GM21423 (cell line): Measurements from ENCODE around the gene BEGAIN.

Experiments
- ATAC-seq: cut with Tn5 transposase; IDR thresholded peaks from one replicate; pipeline ENCODE4 v1.9.1; 2021; ENCODE audit warnings: mild to moderate bottlenecking, moderate library complexity; ENCODE audit not compliant: unreplicated experiment

Gene BEGAIN

DNA sequence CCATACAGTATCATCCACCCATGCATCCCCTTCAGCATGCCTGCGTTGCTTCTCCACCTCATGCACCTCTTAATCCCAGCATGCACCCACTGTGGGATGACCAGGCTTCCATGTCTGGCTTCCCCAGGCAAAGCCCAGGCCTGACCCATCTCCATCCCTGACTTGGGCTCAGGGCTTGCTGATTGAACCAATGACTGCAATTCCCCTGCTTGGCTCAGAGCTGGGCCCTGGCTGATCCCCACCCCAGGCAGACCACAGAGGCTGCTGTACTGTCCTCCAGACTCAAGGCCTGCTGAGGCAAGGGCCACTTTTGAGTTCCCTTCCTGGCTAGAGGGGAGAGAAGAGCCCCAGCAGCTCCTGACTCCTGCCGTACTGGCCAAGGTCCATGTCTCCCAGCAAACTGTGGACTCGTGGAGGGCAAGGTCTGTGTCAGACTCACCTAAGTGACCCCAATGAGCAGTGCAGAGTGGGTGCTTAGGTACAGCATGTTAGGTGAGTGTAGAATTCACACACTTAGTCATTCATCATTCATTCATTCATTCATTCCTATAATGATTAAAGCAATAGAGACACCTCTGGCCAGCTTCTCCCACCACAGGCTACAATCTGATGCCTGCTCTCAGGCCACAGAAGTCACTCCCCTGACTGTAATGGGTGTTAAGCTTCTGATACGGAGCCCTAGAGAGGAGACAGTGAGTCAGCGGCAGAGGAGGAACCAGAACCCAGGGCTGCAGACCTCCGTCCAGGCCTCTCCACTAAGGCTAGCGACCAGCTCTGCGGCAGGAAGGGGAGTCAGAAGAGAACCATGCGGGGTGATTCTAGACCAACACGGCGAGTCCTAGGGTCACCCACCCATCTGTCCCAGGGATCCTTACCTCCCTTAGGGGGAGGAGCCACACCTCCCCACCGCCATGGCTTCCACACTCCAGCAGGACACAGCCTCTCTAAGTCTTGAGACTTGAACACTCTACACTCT is 2.9 kb downstream of the BEGAIN start:
- ATAC-seq, result no peak

DNA sequence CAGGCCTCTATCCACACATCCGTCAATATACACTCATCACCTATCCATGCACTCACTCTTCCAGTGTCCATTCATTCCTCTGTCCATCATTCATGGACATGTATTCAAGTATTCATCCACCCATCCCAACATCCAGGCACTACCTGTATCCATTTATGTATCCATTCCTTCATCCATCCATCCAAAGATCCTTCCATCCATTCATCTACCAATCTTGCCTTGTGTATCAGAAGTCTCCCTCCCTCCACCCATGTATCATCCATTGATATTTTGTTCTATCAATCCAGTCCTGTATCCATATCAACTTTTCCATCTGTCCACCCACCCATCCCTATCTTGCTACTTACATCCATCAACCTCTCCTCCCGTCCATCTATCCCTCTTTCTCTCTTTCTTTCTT is 4.0 kb downstream of the BEGAIN start:
- ATAC-seq, result no peak

DNA sequence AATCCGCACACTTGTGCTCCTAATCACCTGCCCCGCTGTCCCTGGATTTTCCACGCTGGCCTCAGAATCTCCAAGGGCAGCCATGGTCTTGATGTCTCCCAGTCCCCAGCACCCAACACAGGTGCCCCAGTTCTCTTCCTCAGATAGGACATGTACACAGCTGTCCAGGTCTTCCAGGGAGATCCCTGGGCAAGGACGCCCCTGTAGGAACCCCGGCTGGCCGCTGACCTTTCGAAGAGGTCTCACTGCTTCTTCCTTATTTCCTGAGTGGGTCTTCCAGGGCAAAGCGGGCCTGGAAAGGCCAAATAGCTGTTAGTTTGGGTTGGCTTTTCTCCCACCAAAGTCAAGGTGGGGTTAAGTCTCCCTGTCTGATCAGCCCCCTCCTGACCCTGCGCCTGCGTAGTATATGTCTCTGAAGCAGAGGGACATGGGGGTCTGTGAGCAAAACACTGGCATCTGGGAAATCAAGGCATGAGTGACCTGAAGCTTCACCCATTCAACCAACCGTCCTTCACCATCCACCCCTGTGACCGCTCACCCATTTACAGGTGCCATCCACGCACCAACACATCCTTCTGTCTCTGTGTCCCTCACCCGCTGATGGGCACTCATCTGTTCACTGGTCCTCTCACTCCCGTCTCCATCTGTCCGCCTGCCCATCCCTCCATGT is 4.6 kb downstream of the BEGAIN start:
- ATAC-seq, result no peak

DNA sequence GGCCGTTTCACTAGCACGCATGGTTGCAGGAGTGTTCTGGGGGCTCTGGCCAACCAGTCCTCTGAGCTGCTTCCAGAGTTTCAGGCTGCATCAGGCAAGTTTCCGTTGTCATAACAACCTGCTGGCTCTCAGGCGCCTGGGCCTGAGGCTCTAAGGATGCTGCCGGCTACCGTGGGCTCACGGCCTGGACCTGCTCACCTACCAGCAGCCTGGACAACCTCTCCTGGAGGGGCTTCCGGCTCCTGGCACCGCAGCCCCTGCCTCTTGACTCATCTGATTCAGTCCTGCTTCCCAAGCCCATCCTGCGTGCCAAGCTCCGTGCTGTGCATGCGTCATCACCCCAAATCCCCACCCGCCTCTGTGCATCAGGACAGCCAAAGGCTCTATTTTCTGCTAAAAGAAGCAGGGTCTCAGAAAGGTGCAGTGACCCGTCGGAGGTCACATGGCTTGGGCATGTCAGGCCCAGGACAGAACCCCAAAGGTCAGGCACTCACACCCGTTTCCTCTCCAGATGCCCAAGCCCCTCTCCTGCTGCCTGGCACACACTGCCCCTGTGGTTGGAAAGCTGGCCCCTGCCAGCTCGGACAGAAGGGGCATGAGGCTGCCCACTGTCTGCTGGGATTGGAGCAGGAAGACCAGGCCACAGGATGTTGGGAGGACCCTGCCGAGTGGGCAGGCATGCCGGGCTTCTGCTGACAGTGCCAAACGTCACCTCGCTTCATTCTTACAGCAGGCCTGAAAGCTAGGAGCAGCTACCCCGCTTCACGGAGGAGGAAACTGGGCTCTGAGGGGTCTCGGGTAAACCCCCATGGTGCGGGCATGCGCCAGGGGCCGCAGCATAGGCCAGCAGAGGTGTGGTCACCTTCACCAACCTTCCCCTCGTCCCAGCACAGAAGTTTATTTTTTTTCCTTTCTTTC is 5.7 kb downstream of the BEGAIN start:
- no peak for ATAC-seq

GRCh38 chr14:100580316-100581227 is 6.6 kb downstream of the BEGAIN start:
- no peak for ATAC-seq

- no peak for ATAC-seq
Measured at GRCh38 chr14:100578552-100578951, 8.7 kb downstream of the BEGAIN start.

DNA sequence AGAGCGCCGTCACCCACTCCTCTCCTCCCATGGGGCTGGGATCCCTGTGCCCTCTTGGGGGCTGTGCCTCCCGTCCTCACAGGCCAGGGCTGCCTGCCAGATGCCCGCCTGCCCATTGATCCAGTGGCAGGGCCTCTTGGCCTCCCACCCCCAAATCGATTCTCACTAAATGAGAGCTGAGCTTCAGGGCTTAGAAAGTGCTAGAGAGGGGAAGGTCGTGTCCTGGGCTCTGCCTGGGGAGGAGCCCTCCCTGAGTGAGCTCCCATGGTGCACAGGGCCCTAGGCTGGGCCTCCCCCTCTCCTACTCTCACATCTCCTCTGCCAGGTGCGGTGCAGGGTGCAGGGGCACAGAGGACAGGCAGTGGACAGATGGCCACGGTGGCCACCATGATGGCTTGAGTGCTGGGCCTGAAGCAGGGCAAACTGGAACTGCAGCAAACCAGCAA is 9.2 kb downstream of the BEGAIN start:
- ATAC-seq, result no peak

DNA sequence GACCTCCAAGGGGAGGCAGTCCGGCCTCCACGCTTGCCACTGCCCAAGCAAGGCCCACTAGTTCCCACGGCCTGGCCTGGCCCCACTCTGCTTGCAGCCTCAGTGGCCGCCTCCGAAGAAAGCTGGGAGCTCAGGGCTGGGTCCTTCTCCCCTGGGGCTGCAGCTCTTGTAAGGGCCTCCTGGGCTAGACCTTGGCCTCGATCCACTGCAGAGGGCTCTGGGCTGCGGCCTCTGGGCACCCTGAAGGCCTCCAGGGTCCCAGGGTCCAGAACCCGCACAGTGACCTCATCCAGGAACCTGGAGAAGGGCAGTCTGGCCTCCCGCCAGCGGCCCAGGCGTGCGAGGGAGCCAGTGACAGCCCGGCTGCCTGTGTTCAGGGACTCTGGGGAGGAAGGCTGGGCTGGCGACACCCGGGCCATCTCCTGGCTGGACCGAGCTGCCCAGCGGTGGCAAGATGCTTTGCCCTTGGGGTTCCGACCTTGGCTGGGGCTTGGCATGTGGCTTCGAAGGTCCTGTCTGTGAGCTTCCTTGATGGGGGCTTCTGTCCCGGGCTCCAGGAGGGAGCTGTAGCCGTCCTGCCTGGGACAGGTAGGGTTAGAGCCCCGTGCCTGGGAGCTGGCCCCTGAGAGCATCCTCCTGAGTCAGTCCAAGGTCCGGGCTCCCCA is 9.8 kb downstream of the BEGAIN start:
- no peak for ATAC-seq

DNA sequence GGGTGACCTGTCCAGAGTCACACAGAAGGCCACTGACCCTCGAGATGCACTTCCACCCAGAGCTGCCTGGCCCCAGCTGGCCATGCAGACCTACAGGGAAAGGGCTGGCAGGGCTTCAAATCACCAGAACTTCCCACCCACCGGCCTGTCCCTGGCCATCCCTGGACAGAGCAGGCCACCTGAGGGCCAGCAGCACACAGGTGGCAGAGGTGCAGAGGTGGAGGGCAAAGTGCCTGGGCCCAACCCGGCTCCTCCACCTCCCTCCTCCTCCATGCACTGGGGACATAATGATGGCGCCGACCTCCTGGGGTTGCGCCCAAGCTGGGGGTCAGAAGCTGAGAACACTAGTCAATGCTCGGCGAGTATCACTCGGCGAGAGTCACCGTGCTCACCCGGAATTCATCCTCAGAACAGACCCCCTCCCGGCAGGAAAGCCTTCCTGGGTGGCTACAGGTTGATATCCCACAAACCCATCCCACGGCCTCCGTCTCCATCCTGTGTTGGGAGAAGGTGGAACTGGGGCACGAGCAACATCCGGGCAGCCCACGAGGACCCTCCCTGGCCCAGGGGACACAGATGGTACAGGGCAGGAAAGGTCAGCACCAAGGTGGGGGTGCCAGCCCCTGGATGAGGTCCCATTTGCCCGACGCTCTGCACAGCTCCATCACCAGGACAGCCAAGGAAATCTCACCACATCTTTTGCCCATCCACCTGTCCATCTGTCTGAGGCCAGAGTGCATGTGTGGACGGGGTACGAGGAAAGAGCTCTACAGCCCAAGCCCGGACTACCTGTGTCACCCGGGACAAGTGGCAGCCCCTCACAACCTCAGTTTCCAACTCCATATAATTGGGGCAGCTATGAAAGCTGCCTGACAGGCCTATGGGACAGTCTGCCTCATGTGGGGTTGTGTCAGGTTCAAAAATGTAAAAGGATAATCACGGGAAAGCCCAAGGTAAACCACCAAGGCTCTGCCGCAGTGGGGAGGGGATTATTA is 10.8 kb downstream of the BEGAIN start:
- no peak for ATAC-seq

DNA sequence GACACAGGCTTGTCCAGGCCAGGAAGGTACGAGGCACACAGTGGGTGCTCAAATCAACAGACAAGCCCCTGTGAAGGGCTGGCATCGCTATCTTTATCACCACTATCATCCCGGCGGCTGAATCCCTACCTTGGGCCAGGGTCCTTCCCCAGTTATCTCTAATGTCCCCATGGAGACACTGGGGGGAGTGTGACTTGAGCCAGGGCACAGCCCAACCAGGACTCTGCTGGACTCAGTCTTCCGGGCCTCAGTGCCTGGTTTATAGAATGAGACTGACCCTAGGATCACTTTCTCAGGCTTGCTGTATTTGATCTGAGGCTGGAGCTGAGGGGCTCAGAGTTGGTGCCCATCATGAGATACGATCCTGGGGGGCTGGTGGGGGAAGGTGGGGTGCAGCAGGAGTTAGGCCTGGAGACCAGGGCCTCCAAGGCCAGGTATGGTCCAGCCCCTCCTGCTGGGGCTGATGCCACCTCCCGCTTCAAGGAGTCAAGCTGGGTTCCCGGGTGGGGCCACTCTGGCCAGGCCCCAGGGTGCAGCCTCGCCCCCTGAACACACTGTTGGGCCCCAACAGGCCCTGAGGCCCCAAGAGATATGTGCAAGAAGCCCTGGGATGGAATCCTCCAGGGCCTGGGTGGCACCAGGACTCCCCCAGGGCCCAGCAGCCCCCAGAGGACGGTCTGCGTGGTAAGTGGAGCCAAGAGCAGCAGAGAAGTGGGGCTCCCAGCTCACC is 11.8 kb downstream of the BEGAIN start:
- ATAC-seq, result no peak

GRCh38 chr14:100574642-100575031 is 12.6 kb downstream of the BEGAIN start:
- no peak for ATAC-seq

- ATAC-seq, result no peak
Measured at GRCh38 chr14:100573757-100574641, 13.2 kb downstream of the BEGAIN start.

DNA sequence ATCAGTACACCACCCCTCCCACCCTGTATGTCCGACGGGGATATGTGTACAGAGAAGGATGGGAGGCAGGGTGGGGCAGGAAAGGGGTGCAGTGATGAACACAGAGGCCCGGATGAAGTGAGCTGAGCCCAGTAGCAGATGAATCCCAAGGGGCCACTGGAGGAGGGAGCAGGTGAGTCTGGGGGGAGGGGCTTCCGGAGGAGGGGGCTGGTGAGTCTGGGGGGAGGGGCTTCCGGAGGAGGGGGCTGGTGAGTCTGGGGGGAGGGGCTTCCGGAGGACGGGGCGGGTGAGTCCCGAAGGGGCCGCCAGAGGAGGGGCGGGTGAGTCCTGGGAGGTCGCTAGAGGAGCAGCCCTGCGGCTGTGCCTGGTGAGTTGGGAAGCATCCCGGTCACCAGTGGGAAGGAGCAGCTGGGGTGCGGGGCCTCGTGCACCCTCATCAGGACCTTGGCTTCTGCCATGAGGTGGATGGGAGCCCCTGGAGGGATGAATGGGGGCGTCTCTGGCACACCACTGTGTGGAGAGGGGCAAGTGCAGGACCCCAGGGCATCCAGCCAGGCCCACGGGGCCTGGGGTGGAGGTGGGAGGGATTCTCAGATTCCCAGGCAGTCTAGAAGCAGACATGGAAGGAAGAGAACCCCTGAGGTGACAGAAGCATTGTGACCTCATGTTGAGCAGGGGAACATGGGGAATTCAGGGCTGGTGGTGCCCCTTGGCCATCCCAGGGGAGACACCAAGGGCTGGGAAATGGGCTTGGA is 14.0 kb downstream of the BEGAIN start:
- no peak for ATAC-seq

DNA sequence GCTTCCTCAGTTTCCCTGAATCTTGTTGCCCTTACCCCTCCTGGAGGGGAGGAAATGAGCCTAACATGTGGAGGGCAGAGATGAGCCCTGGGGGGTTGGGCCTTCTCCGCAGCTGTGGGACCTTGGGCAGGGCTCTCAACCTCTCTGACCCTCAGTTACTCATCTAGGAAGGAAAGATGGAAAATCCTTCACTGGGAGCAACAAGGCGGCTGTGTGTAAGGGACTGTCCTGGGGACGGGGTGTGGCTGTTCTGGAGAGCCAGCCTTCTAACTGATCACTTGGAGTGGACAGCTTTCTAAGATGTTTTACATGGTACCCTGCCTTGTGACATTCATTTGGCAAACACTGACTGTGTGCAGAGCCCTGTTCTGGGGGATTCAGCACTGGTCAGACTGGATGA is 14.7 kb downstream of the BEGAIN start:
- no peak for ATAC-seq

- ATAC-seq, result no peak
Measured at GRCh38 chr14:100571837-100572236, 15.4 kb downstream of the BEGAIN start.
